Tongue (tissue), 2 donors: ENCODE data around the gene ERVW-1. TPM values are rescaled to one million over a fixed set of nuclear protein-coding genes. Genes with fewer than 3 reads are reported as not detected.
"Not testable (repeated sequence)": the region's sequence is repeated elsewhere in the genome, so short reads cannot be mapped to it uniquely, and the experiment has no call there.

Experiments used
- DNase-seq: peaks from one replicate; pipeline ENCODE4 v3.0.0-alpha.2; 2015
- total RNA-seq: library from RNA; depleted of rRNA; stranded (reverse); fragments of >200 nt; gene quantifications from one replicate; pipeline ENCODE4 v1.2.3, GENCODE V29; 2014

Gene ERVW-1, protein sequence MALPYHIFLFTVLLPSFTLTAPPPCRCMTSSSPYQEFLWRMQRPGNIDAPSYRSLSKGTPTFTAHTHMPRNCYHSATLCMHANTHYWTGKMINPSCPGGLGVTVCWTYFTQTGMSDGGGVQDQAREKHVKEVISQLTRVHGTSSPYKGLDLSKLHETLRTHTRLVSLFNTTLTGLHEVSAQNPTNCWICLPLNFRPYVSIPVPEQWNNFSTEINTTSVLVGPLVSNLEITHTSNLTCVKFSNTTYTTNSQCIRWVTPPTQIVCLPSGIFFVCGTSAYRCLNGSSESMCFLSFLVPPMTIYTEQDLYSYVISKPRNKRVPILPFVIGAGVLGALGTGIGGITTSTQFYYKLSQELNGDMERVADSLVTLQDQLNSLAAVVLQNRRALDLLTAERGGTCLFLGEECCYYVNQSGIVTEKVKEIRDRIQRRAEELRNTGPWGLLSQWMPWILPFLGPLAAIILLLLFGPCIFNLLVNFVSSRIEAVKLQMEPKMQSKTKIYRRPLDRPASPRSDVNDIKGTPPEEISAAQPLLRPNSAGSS
- not detected for total RNA-seq

DNA sequence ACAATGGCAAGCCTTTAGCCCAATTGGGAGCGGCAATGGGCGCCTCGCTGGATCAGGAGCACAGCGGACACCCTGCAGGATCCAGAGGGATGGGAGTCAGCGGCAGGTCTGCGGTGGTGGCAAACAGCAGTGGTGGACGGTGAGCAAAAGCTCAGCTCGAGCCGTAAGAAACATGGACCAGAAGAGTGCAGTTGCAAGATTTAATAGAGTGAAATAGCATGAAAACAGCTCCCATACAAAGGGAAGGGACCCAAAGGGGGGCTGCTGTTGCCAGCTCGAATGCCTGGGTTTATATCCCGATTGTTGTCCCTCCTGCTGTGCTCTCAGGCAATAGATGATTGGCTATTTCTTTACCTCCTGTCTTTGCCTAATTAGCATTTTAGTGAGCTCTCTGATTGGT, at the start of gene ERVW-1:
Gene ERVW-1, minus strand, starts transcription at position 266 of the 400 bp plus-strand sequence. CDS start 7,565 bp downstream, outside the sequence.
- DNase-seq: not testable (repeated sequence)

DNA sequence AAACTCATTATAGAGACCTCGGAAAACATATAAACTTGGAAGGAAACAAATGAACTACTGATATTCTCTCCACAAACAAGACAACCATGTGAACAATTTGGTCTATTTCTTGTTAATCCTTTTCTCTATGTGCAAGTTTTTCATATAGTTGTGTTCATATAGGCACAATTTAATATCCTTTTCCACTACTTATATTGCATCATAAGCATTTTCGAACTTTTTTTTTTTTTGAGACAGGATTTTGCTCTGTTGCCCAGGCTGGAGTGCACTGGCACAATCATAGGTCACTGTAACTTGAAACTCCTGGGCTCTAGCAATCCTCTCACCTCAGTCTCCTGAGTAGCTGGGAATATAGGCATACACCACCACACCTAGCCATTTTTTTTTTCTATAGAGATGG, 45.4 kb upstream of the ERVW-1 start:
- no peak for DNase-seq

GRCh38 chr7:92520024-92520423, 42.3 kb upstream of the ERVW-1 start:
- DNase-seq: no peak

DNA sequence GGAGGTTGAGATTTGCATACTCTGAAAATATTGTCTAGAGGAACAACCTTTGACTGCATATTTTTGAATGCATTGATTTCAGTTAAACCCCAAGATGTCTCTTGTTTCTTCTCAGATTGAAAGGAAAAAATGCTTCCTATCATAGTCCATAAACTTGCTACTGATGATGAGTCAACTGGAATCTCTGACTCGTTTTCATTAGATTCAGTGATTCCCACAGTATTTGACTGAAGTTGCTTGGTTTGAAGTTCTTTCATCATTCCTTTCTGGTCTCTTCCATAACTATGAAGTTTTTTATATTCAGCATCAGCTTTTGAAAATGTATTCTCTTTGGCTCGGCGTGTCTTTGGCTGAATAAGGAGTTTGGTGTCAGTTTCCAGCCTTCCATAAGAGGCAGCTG, 39.9 kb upstream of the ERVW-1 start:
- no peak for DNase-seq

DNA sequence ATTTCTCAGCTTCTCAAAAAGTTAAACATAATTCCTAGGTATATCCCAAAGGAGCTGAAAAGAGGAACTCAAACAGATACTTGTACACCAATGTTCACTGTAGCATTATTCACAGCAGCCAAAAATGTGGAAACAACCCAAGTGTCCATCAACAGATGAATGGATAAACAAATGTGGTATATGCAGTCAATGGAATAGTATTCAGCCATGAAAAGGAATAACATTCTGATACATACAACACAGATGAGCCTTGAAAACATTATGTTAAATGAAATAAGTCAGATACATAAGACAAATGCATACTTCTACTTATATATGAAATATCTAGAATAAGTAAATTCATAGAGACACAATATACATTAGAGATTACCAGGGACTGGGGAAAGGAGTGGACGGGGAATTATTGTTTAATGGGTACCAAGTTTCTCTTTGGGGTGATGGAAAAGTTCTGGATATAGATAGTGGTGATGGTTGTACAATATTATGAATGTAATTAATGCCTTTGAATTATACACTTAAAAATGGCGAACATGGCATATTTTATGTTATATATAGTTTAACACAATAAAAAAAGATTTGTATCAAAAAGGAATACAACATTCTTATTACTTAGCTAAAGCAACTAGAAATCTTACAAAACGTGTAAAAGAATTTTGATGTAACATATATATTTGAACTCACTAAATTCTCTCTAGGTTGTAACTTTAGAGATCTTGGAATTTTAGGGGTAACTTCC, 35.6 kb upstream of the ERVW-1 start:
- DNase-seq: no peak

GRCh38 chr7:92508946-92509345, 31.2 kb upstream of the ERVW-1 start:
- DNase-seq: no peak

DNA sequence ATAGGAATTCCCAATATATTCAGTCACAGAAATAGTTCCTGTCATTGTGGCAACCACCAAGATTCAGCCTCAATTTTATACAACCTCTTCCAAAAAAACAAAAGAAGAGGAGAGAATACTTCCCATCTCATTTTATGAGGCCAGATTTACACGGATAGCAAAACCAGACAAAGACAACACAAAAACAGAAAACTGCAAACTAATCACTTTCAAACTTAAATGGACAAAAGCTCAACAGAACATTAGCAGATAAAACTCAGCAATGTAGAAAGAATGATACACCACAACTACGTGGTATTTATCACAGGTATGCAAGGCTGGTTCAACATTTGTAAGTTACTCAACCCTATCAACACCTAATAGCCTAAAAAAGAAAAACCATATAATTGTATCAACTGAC, 28.6 kb upstream of the ERVW-1 start:
- DNase-seq: no peak

GRCh38 chr7:92504563-92504962, 26.8 kb upstream of the ERVW-1 start:
- no peak for DNase-seq

DNA sequence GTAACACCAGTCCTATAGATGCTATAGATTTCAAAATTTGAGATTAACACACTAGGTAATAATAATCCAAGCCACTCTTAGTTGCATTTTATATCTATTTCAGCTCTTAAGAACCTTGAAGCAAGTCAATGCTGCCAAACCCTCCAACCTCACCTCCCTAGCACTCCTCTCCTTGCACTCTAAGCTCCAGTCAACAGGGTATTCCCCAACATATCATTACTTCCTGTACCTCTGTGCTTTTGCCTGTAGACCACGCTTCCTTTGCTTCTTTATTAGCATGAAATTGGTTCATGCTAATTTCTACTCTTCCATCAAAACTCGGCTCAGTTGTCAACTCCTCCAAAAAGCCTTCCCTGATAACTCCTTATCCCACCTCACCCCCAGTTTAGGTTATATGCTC, 26.0 kb upstream of the ERVW-1 start:
- DNase-seq: no peak

GRCh38 chr7:92498557-92498956, 20.8 kb upstream of the ERVW-1 start:
- no peak for DNase-seq

DNA sequence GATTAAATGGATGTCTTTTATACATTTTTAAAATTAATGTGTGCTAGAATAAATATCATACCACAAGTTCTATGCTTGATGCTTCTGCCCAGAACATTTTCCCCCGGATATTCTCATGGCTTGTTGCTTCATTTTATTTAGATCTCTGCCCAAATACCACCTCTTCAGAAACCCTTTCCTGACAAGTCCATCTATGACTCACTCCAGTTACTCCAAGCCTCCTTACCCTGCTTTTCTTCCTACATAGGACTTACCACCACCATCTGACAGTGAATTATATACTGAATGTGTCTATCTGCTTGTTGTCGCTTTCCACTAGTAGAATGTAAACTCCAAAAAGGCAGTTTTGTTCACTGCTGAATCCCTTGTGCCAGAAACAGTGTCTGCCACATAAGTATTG, 19.1 kb upstream of the ERVW-1 start:
- DNase-seq: no peak

DNA sequence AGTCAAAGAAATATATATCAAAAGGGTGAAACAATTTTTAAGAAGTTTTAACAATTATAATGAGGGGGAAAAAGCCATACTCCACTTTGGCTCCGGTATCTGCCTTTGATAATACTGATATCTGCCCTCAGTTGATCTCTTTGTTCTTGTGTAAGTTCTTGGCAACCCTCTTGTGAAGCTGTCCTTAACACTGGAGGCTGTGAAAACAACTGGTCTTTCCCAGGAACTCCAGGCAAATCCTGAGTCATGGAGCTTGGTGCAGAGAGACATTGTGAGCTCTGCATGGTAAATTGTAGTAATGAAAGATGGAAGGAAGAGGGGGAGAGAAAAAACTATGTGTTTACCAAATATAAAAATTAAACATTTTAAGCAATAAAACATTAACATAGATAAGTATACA, 11.9 kb upstream of the ERVW-1 start:
- no peak for DNase-seq

DNA sequence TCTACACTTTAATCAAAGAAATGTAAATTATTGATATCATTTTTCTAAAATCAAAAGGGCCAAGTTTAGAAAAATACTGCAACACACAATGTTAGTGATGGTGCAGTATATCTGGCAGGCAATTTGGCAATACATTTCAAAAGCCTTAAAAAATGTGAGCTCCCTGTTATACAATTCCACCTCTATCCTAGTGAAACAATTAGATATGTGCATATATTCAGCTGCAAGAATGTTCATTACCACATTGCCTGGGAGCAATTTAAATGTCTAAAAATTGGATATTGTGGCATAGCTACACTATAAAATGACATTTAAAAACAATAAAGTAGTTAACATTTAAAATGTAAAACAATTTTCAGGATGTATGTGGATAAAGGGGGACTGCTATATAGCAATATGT, 10.1 kb upstream of the ERVW-1 start:
- DNase-seq: no peak

GRCh38 chr7:92485974-92486373, 8.2 kb upstream of the ERVW-1 start:
- no peak for DNase-seq

DNA sequence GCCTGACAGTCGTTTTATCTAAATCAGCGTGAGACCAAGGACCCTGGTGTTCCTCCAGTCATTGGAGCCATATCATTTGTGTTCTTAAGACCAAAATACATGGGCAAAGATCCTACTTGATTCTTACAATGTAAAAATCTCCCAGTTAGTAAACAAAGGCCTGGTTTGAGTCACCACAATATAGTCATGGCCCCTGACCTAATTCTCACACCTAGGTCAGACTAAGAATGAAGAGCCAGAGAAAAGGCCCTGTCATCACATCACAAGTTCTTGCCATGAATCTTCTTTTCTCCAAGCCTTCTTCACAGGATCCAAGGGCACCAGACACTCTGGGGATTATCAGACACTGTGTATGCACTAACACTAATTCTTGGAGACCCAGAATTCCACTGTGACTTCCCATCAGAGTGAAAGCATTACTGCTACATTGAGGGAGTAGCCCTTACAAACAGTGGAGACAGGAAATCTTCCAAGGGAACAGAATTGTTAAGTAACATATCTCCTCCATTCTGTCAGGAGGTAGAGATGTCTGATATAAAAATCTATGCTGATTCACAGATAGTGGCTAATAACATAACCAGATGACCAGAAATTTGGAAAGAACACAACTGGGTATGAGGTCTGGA, 7.6 kb upstream of the ERVW-1 start:
- no peak for DNase-seq

- not testable (repeated sequence) for DNase-seq
Measured at GRCh38 chr7:92484226-92484625, 6.5 kb upstream of the ERVW-1 start.

DNA sequence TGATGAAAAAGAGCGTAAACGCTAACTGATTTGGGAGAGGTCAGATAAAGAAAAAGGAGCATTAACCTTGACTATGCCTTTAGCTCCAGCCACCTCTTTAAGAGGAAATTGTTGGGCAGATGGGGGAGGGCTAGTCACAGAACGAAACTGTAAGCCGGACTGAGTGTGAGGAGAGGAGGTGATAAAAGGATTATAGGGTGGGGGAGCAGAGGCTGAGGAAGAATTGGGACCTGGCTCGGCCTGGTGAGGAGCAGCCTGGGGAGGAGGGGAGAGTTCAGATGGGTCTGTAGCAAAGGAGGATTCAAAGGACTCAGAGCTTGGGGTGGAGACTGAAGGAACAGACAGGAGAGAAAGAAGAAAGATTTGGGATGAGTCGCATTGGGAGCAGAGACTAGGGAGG, 5.9 kb upstream of the ERVW-1 start:
- DNase-seq: not testable (repeated sequence)

GRCh38 chr7:92479146-92479545, 1.4 kb upstream of the ERVW-1 start:
- not testable (repeated sequence) for DNase-seq

DNA sequence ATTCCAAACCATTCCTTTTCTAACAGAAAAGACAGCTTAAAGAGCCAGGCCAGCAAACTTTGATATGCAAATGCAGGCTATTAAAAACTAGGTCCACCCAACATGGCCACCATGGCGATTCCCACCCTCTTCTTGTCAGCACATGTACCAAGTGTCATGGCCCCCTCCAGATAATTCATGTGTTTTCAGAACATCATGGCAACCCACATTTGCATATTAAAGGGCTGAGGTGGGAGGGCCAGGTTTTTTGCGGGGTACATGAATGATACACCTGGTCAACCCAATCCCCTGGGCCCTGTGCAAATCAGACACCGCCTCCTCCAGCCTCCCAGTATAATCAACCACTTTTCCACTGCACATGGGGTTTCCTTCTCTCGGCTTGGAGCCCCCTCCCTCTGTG, 965 bp upstream of the ERVW-1 start:
- DNase-seq: no peak

- no peak for DNase-seq
Measured at GRCh38 chr7:92478095-92478494, 349 bp upstream of the ERVW-1 start.

GRCh38 chr7:92475851-92476590, 1.7 kb downstream of the ERVW-1 start:
- DNase-seq: not testable (repeated sequence)

GRCh38 chr7:92475261-92475770, 2.4 kb downstream of the ERVW-1 start:
- not testable (repeated sequence) for DNase-seq
